GM12878 (cell line): ENCODE data around the gene ITGB1BP2. TPM values are rescaled to one million over a fixed set of nuclear protein-coding genes. Genes with fewer than 3 reads are reported as not detected.

Source experiments
- ATF7 ChIP-seq: fragments of 450-650 bp; IDR thresholded peaks from 2 replicates; pipeline ENCODE4 v1.6.1; 2016; ENCODE audit warnings: low read depth, mild to moderate bottlenecking
- BRCA1 ChIP-seq: IDR thresholded peaks from 2 replicates; pipeline ENCODE4 v1.6.1; 2011; ENCODE audit warnings: low read depth, low read length, improper control_type of control experiment
- EZH2 ChIP-seq: IDR thresholded peaks from 2 replicates; pipeline ENCODE4 v1.6.1; 2012; ENCODE audit warnings: low read depth, mild to moderate bottlenecking, control low read depth, inconsistent platforms, low read length, borderline replicate concordance; ENCODE audit not compliant: control insufficient read depth
- FOS ChIP-seq: IDR thresholded peaks from 3 replicates; pipeline ENCODE4 v1.6.1; 2011; ENCODE audit warnings: borderline replicate concordance; ENCODE audit not compliant: insufficient read length; ENCODE audit errors: extremely low read depth
- HSF1 ChIP-seq: fragments of 150-350 bp; IDR thresholded peaks from 2 replicates; pipeline ENCODE4 v1.6.1; 2014; ENCODE audit warnings: mild to moderate bottlenecking, low read depth, low read length
- MEF2B ChIP-seq: fragments of 450-650 bp; IDR thresholded peaks from 2 replicates; pipeline ENCODE4 v1.6.1; 2018; ENCODE audit warnings: mild to moderate bottlenecking, moderate library complexity; ENCODE audit not compliant: partially characterized antibody, poor library complexity, severe bottlenecking
- MXI1 ChIP-seq: fragments of 150-350 bp; IDR thresholded peaks from 2 replicates; pipeline ENCODE4 v1.6.1; 2011; ENCODE audit warnings: low read depth, mild to moderate bottlenecking, inconsistent platforms, low read length, improper control_type of control experiment
- NRF1 ChIP-seq: conservative IDR thresholded peaks from 2 replicates; pipeline ENCODE4 v1.6.1; 2011; ENCODE audit warnings: mild to moderate bottlenecking, low read depth, low read length, improper control_type of control experiment
- POLR2AphosphoS5 ChIP-seq: IDR thresholded peaks from 2 replicates; pipeline ENCODE4 v1.6.1; 2011; ENCODE audit warnings: mild to moderate bottlenecking, low read length, inconsistent platforms
- PRDM15 ChIP-seq: fragments of 450-650 bp; formaldehyde crosslinking; IDR thresholded peaks from 2 replicates; pipeline ENCODE4 v1.4.0; 2020; ENCODE audit warnings: mild to moderate bottlenecking, moderate library complexity
- RAD21 ChIP-seq: IDR thresholded peaks from 2 replicates; pipeline ENCODE4 v1.6.1; 2011; ENCODE audit warnings: mild to moderate bottlenecking, low read depth, low read length, moderate library complexity; ENCODE audit not compliant: insufficient read depth
- RUNX3 ChIP-seq: IDR thresholded peaks from 2 replicates; pipeline ENCODE4 v1.6.1; 2012; ENCODE audit warnings: low read length, inconsistent platforms
- SREBF1 ChIP-seq: IDR thresholded peaks from 2 replicates; pipeline ENCODE4 v1.6.1; 2012; ENCODE audit warnings: mild to moderate bottlenecking, low read length
- SRF ChIP-seq, 2 experiments: IDR thresholded peaks; 2 replicates each; pipeline ENCODE4 v1.6.1; 2011; ENCODE audit warnings: low read depth in 2 of 2, low read length in 2 of 2, mild to moderate bottlenecking in 1 of 2, moderate library complexity in 1 of 2
- YBX1 ChIP-seq: fragments of 450-650 bp; IDR thresholded peaks from 2 replicates; pipeline ENCODE4 v1.6.1; 2016; ENCODE audit warnings: antibody characterized with exemption
- ZBED1 ChIP-seq: IDR thresholded peaks from 2 replicates; pipeline ENCODE4 v1.6.1; 2016; ENCODE audit warnings: borderline replicate concordance
- ZNF217 ChIP-seq: fragments of 450-650 bp; IDR thresholded peaks from 2 replicates; pipeline ENCODE4 v1.6.1; 2017; ENCODE audit warnings: antibody characterized with exemption, mild to moderate bottlenecking
- polyA plus RNA-seq, 11 experiments: library from polyadenylated mRNA; depleted of rRNA in 4 of 11; unstranded in 6 of 11; stranded (reverse) in 5 of 11; fragments of >200 nt; fragmentation: Nextera tagmentation in 4 of 11; fragmentation: Illumina TruSeq in 1 of 11; extraction: Ambion mirVana in 4 of 11; extraction: Trizol in 1 of 11; gene quantifications; 1 replicate in 1 of 11; 2 replicates in 10 of 11; pipeline versions ENCODE4 v1.2.1 to v1.2.3, GENCODE V29; 2011 to 2016; ENCODE audit warnings: inconsistent platforms in 2 of 11, missing spikeins in 2 of 11, low read depth in 1 of 11
- total RNA-seq, 4 experiments: library from RNA; depleted of rRNA in 3 of 4; stranded (reverse); fragments of >200 nt in 3 of 4; fragmentation: Illumina TruSeq in 1 of 4; extraction: Trizol in 1 of 4; gene quantifications; 2 replicates each; pipeline versions ENCODE4 v1.2.1 to v1.2.3, GENCODE V29; 2013 to 2021

Gene ITGB1BP2
- total and polyA plus RNA-seq, 10 of the 15 experiments (the other 5 are each of a cell fraction or from before 2014, with no cell fraction given), result 0.50 to 2.9 (median 1.7) TPM

- no peak; the same call in 1 of the 2 replicates for TF ChIP-seq HSF1
- 0 out of 2 replicates have a peak, but pooled peaks have one; percentile 20 for TF ChIP-seq MXI1
- TF ChIP-seq YBX1, result no peak
- TF ChIP-seq BRCA1, result no peak
- TF ChIP-seq MEF2B, result peak; percentile 10
- TF ChIP-seq ATF7, result no peak
- no peak for TF ChIP-seq ZBED1
- TF ChIP-seq FOS, result no peak
- no peak for TF ChIP-seq RUNX3
- TF ChIP-seq NRF1, result peak; percentile 49; the same call in 1 of the 2 replicates
- no peak for TF ChIP-seq SRF (IDR thresholded peaks at IDR 0.05; ENCODE audit: low read depth in 2 of 2, low read length in 2 of 2)
- TF ChIP-seq ZNF217, result no peak
- TF ChIP-seq SREBF1, result no peak
- TF ChIP-seq RAD21, result no peak
- TF ChIP-seq POLR2AphosphoS5, result no peak
- no peak for TF ChIP-seq PRDM15 (CRISPR knock-in tag)
- TF ChIP-seq EZH2, result no peak
These were observed 18.8 kb upstream of the ITGB1BP2 start (continued) for GRCh38 chrX:71282514-71283402.
